Thyroid gland (tissue), 4 donors: ENCODE measurements around the gene POLD1.

Experiments used
- CTCF ChIP-seq, 6 experiments: fragments of 200-600 bp in 3 of 6; fragments of 450-650 bp in 3 of 6; sonication (generic) in 3 of 6; IDR thresholded peaks; one replicate each; pipeline ENCODE4 v1.5.1; 2016 to 2019; ENCODE audit warnings: antibody characterized with exemption in 6 of 6, mild to moderate bottlenecking in 2 of 6, inconsistent platforms in 1 of 6, moderate library complexity in 1 of 6
- POLR2A ChIP-seq, 2 donors: fragments of 450-650 bp; IDR thresholded peaks; one replicate each; pipeline ENCODE4 v1.6.1; 2017; ENCODE audit warnings: antibody characterized with exemption in 2 of 2, mild to moderate bottlenecking in 2 of 2, moderate library complexity in 1 of 2

GRCh38 chr19:50376166-50377050, 7.7 kb upstream of the POLD1 start, which contains the start of gene NR1H2:
- TF ChIP-seq CTCF (IDR thresholded peaks at IDR 0.05) (no peak), POLR2A (IDR thresholded peaks at IDR 0.05) (peak in 1 of 2 donors; percentile 77)
